Upper lobe of right lung (tissue), 1 donor: Measurements from ENCODE around the gene SYNDIG1. TPM values are rescaled to one million over a fixed set of nuclear protein-coding genes. Genes with fewer than 3 reads are reported as not detected.

Experiments
- ATAC-seq: fragments of 200-7000 bp; cut with Tn5 transposase; one replicate; pipeline ENCODE4 v1.9.1; 2020; ENCODE audit warnings: mild to moderate bottlenecking, moderate library complexity
- DNase-seq: peaks from one replicate; pipeline ENCODE4 v3.0.0-alpha.2; 2020
- H3K27ac ChIP-seq: fragments of 200-600 bp; one replicate; pipeline ENCODE4 v1.8.0; 2022
- H3K27me3 ChIP-seq: fragments of 200-600 bp; one replicate; pipeline ENCODE4 v1.8.0; 2022; ENCODE audit warnings: mild to moderate bottlenecking
- H3K36me3 ChIP-seq: fragments of 200-600 bp; one replicate; pipeline ENCODE4 v1.8.0; 2022
- H3K4me1 ChIP-seq: fragments of 200-600 bp; one replicate; pipeline ENCODE4 v1.8.0; 2022
- H3K4me3 ChIP-seq: fragments of 200-600 bp; one replicate; pipeline ENCODE4 v1.8.0; 2022; ENCODE audit warnings: mild to moderate bottlenecking
- H3K9me3 ChIP-seq: fragments of 200-600 bp; one replicate; pipeline ENCODE4 v1.8.0; 2022
- intact Hi-C: fragments of 100-400 bp; cut with DNase I; formaldehyde crosslinking; loops from one replicate; pipeline ENCODE4 v1.11.0; 2022
- total RNA-seq: library from RNA; stranded (reverse); fragmentation: NEBNext Ultra II Directional; extraction: Animal tissue kit (Norgen Biotek cat#: 25700); gene quantifications from one replicate; pipeline ENCODE4 v1.2.1, GENCODE V29; 2021
- TF ChIP-seq, protein P1 (sequence below): fragments of 200-600 bp; IDR thresholded peaks from one replicate; pipeline ENCODE4 v1.8.0; 2022; ENCODE audit warnings: antibody characterized with exemption
- donor health status: DM: no; HTN: yes; CAD: no; lungs with severe emphysema.

Gene SYNDIG1
- total RNA-seq, 1 donor from 2014 or later: not detected

GRCh38 chr20:24493661-24494459 is 24.4 kb downstream of the SYNDIG1 start:
- DNase-seq (no peak), ATAC-seq (no peak)
- Histone ChIP-seq H3K27ac (no peak overlapping the region), H3K4me3 (no peak overlapping the region), H3K27me3 (no peaks in the 10 kb centered on the region), H3K9me3 (no peaks in the 10 kb centered on the region), H3K36me3 (no peaks in the 10 kb centered on the region), H3K4me1 (no peaks in the 10 kb centered on the region)
- intact Hi-C loops: no loop called here
- TF ChIP-seq, protein P1, sequence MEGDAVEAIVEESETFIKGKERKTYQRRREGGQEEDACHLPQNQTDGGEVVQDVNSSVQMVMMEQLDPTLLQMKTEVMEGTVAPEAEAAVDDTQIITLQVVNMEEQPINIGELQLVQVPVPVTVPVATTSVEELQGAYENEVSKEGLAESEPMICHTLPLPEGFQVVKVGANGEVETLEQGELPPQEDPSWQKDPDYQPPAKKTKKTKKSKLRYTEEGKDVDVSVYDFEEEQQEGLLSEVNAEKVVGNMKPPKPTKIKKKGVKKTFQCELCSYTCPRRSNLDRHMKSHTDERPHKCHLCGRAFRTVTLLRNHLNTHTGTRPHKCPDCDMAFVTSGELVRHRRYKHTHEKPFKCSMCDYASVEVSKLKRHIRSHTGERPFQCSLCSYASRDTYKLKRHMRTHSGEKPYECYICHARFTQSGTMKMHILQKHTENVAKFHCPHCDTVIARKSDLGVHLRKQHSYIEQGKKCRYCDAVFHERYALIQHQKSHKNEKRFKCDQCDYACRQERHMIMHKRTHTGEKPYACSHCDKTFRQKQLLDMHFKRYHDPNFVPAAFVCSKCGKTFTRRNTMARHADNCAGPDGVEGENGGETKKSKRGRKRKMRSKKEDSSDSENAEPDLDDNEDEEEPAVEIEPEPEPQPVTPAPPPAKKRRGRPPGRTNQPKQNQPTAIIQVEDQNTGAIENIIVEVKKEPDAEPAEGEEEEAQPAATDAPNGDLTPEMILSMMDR: no peak

- DNase-seq (no peak), ATAC-seq (peak; percentile 13)
- TF ChIP-seq, protein P1: no peak
- Histone ChIP-seq H3K27ac (no peak overlapping the region), H3K4me1 (no peaks in the 10 kb centered on the region), H3K27me3 (no peaks in the 10 kb centered on the region), H3K4me3 (no peak overlapping the region), H3K36me3 (no peaks in the 10 kb centered on the region), H3K9me3 (no peaks in the 10 kb centered on the region)
- intact Hi-C loops: no loop called here
Observed at GRCh38 chr20:24494460-24494920, 25.1 kb downstream of the SYNDIG1 start.

DNA sequence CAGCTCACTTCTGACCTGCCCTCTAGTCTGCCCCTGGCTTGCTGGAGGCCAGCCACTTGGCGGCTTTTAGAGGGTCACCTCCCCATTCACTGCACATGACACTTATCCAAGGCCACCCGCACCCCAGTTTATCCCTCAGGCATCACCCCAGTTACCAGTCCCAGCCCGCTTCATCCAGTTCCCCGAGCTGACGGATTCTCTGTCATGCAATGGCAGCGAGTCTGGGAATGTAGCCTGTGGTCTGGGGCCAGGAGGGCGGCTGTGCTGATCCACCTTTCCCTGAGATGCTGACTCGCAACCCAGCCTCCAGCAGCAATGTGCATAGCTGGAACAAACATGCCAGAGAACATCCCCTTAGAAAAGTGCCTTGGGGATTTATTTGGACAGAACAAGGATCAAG is 25.8 kb downstream of the SYNDIG1 start:
- no peak overlapping the region for H3K27ac ChIP-seq
- H3K27me3 ChIP-seq: no peaks in the 10 kb centered on the region
- no peaks in the 10 kb centered on the region for H3K4me1 ChIP-seq
- DNase-seq (no peak), ATAC-seq (no peak)
- H3K4me3 ChIP-seq: no peak overlapping the region
- no peaks in the 10 kb centered on the region for H3K36me3 ChIP-seq
- TF ChIP-seq, protein P1: no peak
- H3K9me3 ChIP-seq: no peaks in the 10 kb centered on the region
- intact Hi-C loops: no loop called here

- DNase-seq: no peak
- no peaks in the 10 kb centered on the region for H3K4me1 ChIP-seq
- TF ChIP-seq, protein P1: no peak
- H3K27ac ChIP-seq: no peak overlapping the region
- H3K36me3 ChIP-seq: no peaks in the 10 kb centered on the region
- peak; percentile 34 for ATAC-seq
- intact Hi-C loops: no loop called here
- no peak overlapping the region for H3K4me3 ChIP-seq
- H3K9me3 ChIP-seq: no peaks in the 10 kb centered on the region
- peaks cover 7% of the 10 kb centered on the region for H3K27me3 ChIP-seq
Observed at GRCh38 chr20:24497851-24498250, 28.4 kb downstream of the SYNDIG1 start.

GRCh38 chr20:24498641-24499040 is 29.2 kb downstream of the SYNDIG1 start:
- Histone ChIP-seq H3K36me3 (no peaks in the 10 kb centered on the region), H3K4me1 (no peaks in the 10 kb centered on the region), H3K9me3 (no peaks in the 10 kb centered on the region), H3K27ac (no peak overlapping the region), H3K27me3 (peaks cover 7% of the 10 kb centered on the region), H3K4me3 (no peak overlapping the region)
- DNase-seq (no peak), ATAC-seq (no peak)
- intact Hi-C loops: no loop called here
- TF ChIP-seq, protein P1: no peak
